Glutamatergic neuron (in vitro differentiated cells): Measurements from ENCODE around the gene UTP4. TPM values are rescaled to one million over a fixed set of nuclear protein-coding genes. Genes with fewer than 3 reads are reported as not detected.

ENCODE experiments used
- DNase-seq: peaks from one replicate; pipeline ENCODE4 v3.0.0; 2022
- H3K27ac Mint-ChIP-seq: one replicate; pipeline ENCODE4 v1.8.0; 2020; ENCODE audit warnings: mild to moderate bottlenecking, mixed read lengths, inconsistent platforms; ENCODE audit not compliant: unreplicated experiment
- H3K27me3 Mint-ChIP-seq: one replicate; pipeline ENCODE4 v1.8.0; 2020; ENCODE audit warnings: mild to moderate bottlenecking, moderate library complexity, mixed read lengths, inconsistent platforms; ENCODE audit not compliant: unreplicated experiment
- H3K36me3 Mint-ChIP-seq: one replicate; pipeline ENCODE4 v1.8.0; 2020; ENCODE audit warnings: mild to moderate bottlenecking, mixed read lengths, inconsistent platforms; ENCODE audit not compliant: unreplicated experiment
- H3K4me1 Mint-ChIP-seq: one replicate; pipeline ENCODE4 v1.8.0; 2020; ENCODE audit warnings: mild to moderate bottlenecking, low read depth, mixed read lengths, inconsistent platforms; ENCODE audit not compliant: unreplicated experiment
- H3K4me3 Mint-ChIP-seq: one replicate; pipeline ENCODE4 v1.8.0; 2020; ENCODE audit warnings: mild to moderate bottlenecking, mixed read lengths, inconsistent platforms; ENCODE audit not compliant: unreplicated experiment
- H3K9me3 Mint-ChIP-seq: one replicate; pipeline ENCODE4 v1.8.0; 2020; ENCODE audit warnings: mild to moderate bottlenecking, moderate library complexity, mixed read lengths, inconsistent platforms; ENCODE audit not compliant: unreplicated experiment
- CTCF ChIP-seq: fragments of 200-600 bp; sonication (generic); IDR thresholded peaks from one replicate; pipeline ENCODE4 v1.5.0; 2021; ENCODE audit not compliant: partially characterized antibody, unreplicated experiment
- total RNA-seq: library from RNA; stranded (reverse); fragmentation: NEBNext Ultra II Directional; extraction: Animal tissue kit (Norgen Biotek cat#: 25700); gene quantifications from one replicate; pipeline ENCODE4 v1.2.1, GENCODE V29; 2021; ENCODE audit not compliant: unreplicated experiment

Gene UTP4
- total RNA-seq, 1 donor from 2014 or later = 70.7 TPM

DNA sequence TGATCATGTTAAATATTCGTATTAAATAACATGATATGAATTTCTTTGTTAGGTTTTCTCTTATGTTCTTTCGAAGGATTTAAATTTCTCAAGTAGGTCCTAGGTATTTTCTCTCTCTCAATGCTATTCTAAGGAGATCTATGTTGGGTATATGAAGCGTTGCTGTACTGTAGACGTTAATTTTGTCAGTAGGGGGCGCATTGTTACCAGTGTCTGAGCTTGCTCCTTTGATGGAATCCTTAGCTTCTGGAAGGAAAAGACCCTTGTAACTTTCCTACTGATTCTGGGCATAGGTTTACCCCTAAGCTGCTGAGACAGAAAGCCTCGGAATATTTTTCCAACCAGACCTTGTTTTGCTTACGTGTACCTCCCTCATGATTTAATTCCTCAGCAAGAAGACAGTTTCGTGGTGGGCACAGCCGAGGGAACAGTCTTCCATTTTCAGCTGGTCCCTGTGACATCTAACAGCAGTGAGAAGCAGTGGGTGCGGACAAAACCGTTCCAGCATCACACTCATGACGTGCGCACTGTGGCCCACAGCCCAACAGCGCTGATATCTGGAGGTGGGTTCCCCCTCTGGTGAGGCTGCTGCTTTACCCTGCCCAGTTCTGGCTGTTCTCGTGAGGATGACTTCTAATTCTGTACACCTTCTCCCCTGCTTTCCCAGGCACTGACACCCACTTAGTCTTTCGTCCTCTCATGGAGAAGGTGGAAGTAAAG lies 17.9 kb downstream of the UTP4 start:
- Mint-ChIP-seq H3K9me3 (peaks cover 4% of the 10 kb centered on the region), H3K4me1 (peaks cover 8% of the 10 kb centered on the region), H3K36me3 (no peaks in the 10 kb centered on the region), H3K4me3 (peak overlapping the region; percentile 34), H3K27ac (no peak overlapping the region), H3K27me3 (peaks cover 5% of the 10 kb centered on the region)
- peak; percentile 42 for DNase-seq
- TF ChIP-seq CTCF = peak; percentile 77

- Mint-ChIP-seq H3K27ac (no peak overlapping the region), H3K36me3 (no peaks in the 10 kb centered on the region), H3K4me3 (no peak overlapping the region), H3K9me3 (peaks cover 2% of the 10 kb centered on the region), H3K4me1 (no peaks in the 10 kb centered on the region), H3K27me3 (peaks cover 3% of the 10 kb centered on the region)
- TF ChIP-seq CTCF = no peak
- no peak for DNase-seq
Measured at GRCh38 chr16:69157196-69157595, 24.7 kb downstream of the UTP4 start.

DNA sequence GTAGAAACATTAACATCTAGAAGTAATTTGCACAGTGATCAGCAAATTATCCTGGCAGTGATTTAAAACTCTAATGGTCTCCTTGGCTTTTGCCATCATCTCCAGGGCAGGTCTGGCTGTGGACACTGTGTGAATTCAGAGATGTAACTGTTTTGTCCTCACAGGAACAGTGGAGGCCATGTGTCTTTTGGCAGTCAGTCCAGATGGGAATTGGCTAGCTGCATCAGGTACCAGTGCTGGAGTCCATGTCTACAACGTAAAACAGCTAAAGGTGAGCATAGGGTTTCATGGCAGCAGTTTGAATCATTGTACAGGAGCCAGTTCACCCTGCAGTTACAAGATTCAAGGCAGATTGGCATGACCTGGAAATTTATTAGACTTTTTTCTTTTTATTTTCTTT lies 27.7 kb downstream of the UTP4 start:
- no peaks in the 10 kb centered on the region for H3K27me3 Mint-ChIP-seq
- no peaks in the 10 kb centered on the region for H3K36me3 Mint-ChIP-seq
- no peak for TF ChIP-seq CTCF
- no peak for DNase-seq
- no peaks in the 10 kb centered on the region for H3K4me1 Mint-ChIP-seq
- no peak overlapping the region for H3K27ac Mint-ChIP-seq
- H3K4me3 Mint-ChIP-seq = no peak overlapping the region
- H3K9me3 Mint-ChIP-seq = no peaks in the 10 kb centered on the region

DNA sequence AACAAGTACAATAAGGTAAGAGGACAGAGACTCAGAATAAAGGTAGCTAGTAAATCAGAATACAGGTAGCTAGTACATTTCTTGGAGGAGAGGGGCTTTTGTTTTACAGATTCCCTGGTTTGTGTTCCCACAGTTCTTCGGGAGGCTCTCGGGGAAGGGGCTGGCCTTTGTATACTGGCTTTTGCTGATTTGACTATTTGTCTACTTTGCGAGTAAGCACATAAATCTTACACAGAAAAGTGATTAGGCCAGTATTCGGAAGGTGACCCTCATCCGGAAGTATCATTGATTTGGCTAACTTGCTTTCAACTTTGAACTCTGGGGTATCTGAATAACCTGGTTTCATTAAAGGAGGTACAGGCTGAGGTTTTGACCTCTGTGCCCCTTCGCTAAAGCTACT lies 33.1 kb downstream of the UTP4 start:
- Mint-ChIP-seq H3K27me3 (peaks cover 2% of the 10 kb centered on the region), H3K27ac (no peak overlapping the region), H3K4me1 (peaks cover 3% of the 10 kb centered on the region), H3K9me3 (no peaks in the 10 kb centered on the region), H3K36me3 (no peaks in the 10 kb centered on the region), H3K4me3 (no peak overlapping the region)
- TF ChIP-seq CTCF = no peak
- DNase-seq = no peak

DNA sequence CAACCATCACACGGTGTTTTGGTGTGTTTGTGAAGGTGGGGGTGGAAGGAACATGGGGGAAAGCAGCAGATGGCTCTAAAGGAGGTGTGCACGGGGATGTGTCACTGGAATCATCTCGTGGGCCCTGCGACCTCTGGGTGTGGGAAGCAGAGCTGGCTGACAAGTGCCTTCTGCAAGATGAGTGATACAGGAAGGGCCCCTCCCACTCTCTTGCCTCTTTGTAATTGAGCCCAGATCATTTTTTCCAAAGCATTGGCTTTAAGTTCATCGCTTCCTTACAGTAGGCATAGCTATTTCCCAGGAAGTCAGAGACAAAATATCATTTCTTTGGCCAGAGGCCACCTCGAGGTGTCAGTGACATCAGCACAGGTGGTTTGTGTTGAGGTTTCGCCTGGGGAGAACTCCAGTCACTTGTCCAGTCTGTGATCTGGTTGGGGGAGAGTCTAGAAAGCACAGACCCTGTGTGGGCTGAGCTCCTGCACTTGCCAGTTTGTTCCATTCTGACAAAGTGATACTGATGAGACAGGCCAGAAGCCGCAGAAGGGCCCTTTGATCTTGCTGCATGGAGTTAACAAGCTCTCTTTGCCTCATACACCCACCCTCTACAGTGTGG lies 33.9 kb downstream of the UTP4 start:
- Mint-ChIP-seq H3K36me3 (no peaks in the 10 kb centered on the region), H3K27me3 (peaks cover 2% of the 10 kb centered on the region), H3K4me3 (no peak overlapping the region), H3K27ac (peak overlapping the region; percentile 2), H3K4me1 (peaks cover 3% of the 10 kb centered on the region), H3K9me3 (no peaks in the 10 kb centered on the region)
- TF ChIP-seq CTCF = no peak
- DNase-seq = no peak
